ENCODE data around the gene JMJD4. TPM values are rescaled to one million over a fixed set of nuclear protein-coding genes. Genes with fewer than 3 reads are reported as not detected.

Gene JMJD4
- total RNA-seq, 4 donors from 2014 or later, result 22.7 to 33.9 (median 25.1) TPM

- ATAC-seq (ENCODE audit: low FRiP score), result no peak
- TF ChIP-seq, protein P1, sequence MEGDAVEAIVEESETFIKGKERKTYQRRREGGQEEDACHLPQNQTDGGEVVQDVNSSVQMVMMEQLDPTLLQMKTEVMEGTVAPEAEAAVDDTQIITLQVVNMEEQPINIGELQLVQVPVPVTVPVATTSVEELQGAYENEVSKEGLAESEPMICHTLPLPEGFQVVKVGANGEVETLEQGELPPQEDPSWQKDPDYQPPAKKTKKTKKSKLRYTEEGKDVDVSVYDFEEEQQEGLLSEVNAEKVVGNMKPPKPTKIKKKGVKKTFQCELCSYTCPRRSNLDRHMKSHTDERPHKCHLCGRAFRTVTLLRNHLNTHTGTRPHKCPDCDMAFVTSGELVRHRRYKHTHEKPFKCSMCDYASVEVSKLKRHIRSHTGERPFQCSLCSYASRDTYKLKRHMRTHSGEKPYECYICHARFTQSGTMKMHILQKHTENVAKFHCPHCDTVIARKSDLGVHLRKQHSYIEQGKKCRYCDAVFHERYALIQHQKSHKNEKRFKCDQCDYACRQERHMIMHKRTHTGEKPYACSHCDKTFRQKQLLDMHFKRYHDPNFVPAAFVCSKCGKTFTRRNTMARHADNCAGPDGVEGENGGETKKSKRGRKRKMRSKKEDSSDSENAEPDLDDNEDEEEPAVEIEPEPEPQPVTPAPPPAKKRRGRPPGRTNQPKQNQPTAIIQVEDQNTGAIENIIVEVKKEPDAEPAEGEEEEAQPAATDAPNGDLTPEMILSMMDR (IDR thresholded peaks at IDR 0.05), result no peak
- DNase-seq (ENCODE audit: low spot score), result no peak
These were observed 3.7 kb upstream of the JMJD4 start for GRCh38 chr1:227738820-227739219.

GRCh38 chr1:227736814-227737432 lies 1.8 kb upstream of the JMJD4 start:
- ATAC-seq (ENCODE audit: low FRiP score) (no peak), DNase-seq (ENCODE audit: low spot score) (no peak)
- TF ChIP-seq, protein P1 (IDR thresholded peaks at IDR 0.05), result no peak

GRCh38 chr1:227735539-227736285 lies 610 bp upstream of the JMJD4 start:
- DNase-seq (ENCODE audit: low spot score) (no peak), ATAC-seq (ENCODE audit: low FRiP score) (peak; percentile 60)
- TF ChIP-seq, protein P1 (IDR thresholded peaks at IDR 0.05), result no peak

- no peak for DNase-seq (ENCODE audit: low spot score)
- no peak for ATAC-seq (ENCODE audit: low FRiP score)
- TF ChIP-seq, protein P1 (IDR thresholded peaks at IDR 0.05), result no peak
These were observed 601 bp downstream of the JMJD4 start for GRCh38 chr1:227734546-227734855.

- DNase-seq (ENCODE audit: low spot score) (no peak), ATAC-seq (ENCODE audit: low FRiP score) (no peak)
- TF ChIP-seq, protein P1 (IDR thresholded peaks at IDR 0.05), result no peak
These were observed 1.2 kb downstream of the JMJD4 start for GRCh38 chr1:227733751-227734545.

- TF ChIP-seq, protein P1 (IDR thresholded peaks at IDR 0.05), result no peak
- no peak for DNase-seq (ENCODE audit: low spot score)
- no peak for ATAC-seq (ENCODE audit: low FRiP score)
These were observed 1.8 kb downstream of the JMJD4 start for GRCh38 chr1:227733309-227733705.

Data from omental fat pad (tissue), 4 donors.